SK-N-SH (cell line): ENCODE measurements around the gene PROSER1. TPM values are rescaled to one million over a fixed set of nuclear protein-coding genes. Genes with fewer than 3 reads are reported as not detected.

Experiments
- CTCF ChIA-PET: fragments of 300-600, 350-600 bp; formaldehyde crosslinking; extraction: SDS; loops from one replicate; lab custom pipeline; 2021; lab: Yijun Ruan, JAX
- POLR2A ChIA-PET: fragments of 350-600 bp; sonication (Branson Sonifier 250); formaldehyde crosslinking; extraction: SDS; loops from one replicate; lab custom pipeline; 2020; ENCODE audit warnings: antibody characterized with exemption, inconsistent platforms; lab: Yijun Ruan, JAX
- DNase-seq: peaks from one replicate; pipeline ENCODE4 v3.0.0; 2012
- H2AFZ ChIP-seq: fragments of 200-600 bp; sonication (generic); 2 replicates; pipeline ENCODE4 v1.8.1; 2016; ENCODE audit warnings: antibody characterized with exemption, mild to moderate bottlenecking, low read depth
- H3F3A ChIP-seq: fragments of 200-600 bp; sonication (generic); replicated peaks from 2 replicates; pipeline ENCODE3; 2016; ENCODE audit warnings: antibody characterized with exemption, mild to moderate bottlenecking; ENCODE audit not compliant: insufficient read depth
- H3K27ac ChIP-seq, 2 experiments: fragments of 200-500 bp in 1 of 2; fragments of 200-600 bp in 1 of 2; sonication (Bioruptor generic) in 1 of 2; sonication (generic), shearing (Covaris generic) in 1 of 2; 2 replicates each; pipeline versions ENCODE4 v1.5.1 to v1.6.1; 2014 to 2016; ENCODE audit warnings: low read depth in 2 of 2, inconsistent platforms in 1 of 2, low read length in 1 of 2, mild to moderate bottlenecking in 1 of 2, mixed read lengths in 1 of 2
- H3K27me3 ChIP-seq: fragments of 200-600 bp; sonication (generic), shearing (Covaris generic); 2 replicates; pipeline ENCODE4 v1.6.1; 2016; ENCODE audit warnings: mixed run types; ENCODE audit not compliant: insufficient read depth
- H3K36me3 ChIP-seq, 2 experiments: fragments of 200-500 bp in 1 of 2; fragments of 200-600 bp in 1 of 2; sonication (Bioruptor generic) in 1 of 2; sonication (generic) in 1 of 2; replicated peaks in 1 of 2; 2 replicates each; pipeline versions ENCODE3 to v1.5.1; 2014 to 2016; ENCODE audit warnings: low read length in 1 of 2, mild to moderate bottlenecking in 1 of 2; ENCODE audit not compliant: insufficient read depth in 2 of 2, control insufficient read depth in 1 of 2
- H3K4me1 ChIP-seq, 2 experiments: fragments of 200-500 bp in 1 of 2; fragments of 200-600 bp in 1 of 2; sonication (Bioruptor generic) in 1 of 2; sonication (generic), shearing (Covaris generic) in 1 of 2; 2 replicates each; pipeline versions ENCODE4 v1.5.1 to v1.6.1; 2014 to 2016; ENCODE audit warnings: low read depth in 1 of 2, low read length in 1 of 2, mixed run types in 1 of 2; ENCODE audit not compliant: insufficient read depth in 2 of 2, control insufficient read depth in 1 of 2
- H3K4me2 ChIP-seq: fragments of 200-600 bp; sonication (generic), shearing (Covaris generic); 2 replicates; pipeline ENCODE4 v1.6.1; 2017; ENCODE audit warnings: mixed run types
- H3K4me3 ChIP-seq, 2 experiments: fragments of 200-500 bp in 1 of 2; fragments of 200-600 bp in 1 of 2; sonication (Bioruptor generic) in 1 of 2; sonication (generic), shearing (Covaris generic) in 1 of 2; 2 replicates each; pipeline versions ENCODE4 v1.5.1 to v1.8.1; 2014 to 2016; ENCODE audit warnings: low read depth in 2 of 2, inconsistent platforms in 1 of 2, low read length in 1 of 2, mild to moderate bottlenecking in 1 of 2, mixed read lengths in 1 of 2, moderate library complexity in 1 of 2
- H3K79me2 ChIP-seq: fragments of 200-600 bp; sonication (generic); 2 replicates; pipeline ENCODE4 v1.8.1; 2017; ENCODE audit warnings: mild to moderate bottlenecking; ENCODE audit not compliant: insufficient read depth
- H3K9ac ChIP-seq: fragments of 200-600 bp; sonication (generic); 2 replicates; pipeline ENCODE4 v1.6.1; 2017; ENCODE audit warnings: mixed run types
- H3K9me2 ChIP-seq: fragments of 200-600 bp; sonication (generic); 2 replicates; pipeline ENCODE4 v1.6.1; 2017; ENCODE audit warnings: mixed run types
- H3K9me3 ChIP-seq: fragments of 200-600 bp; sonication (generic); 2 replicates; pipeline ENCODE4 v1.6.1; 2017; ENCODE audit warnings: mixed run types, mild to moderate bottlenecking, moderate library complexity
- H4K20me1 ChIP-seq: fragments of 200-600 bp; sonication (generic); 2 replicates; pipeline ENCODE4 v1.6.1; 2017; ENCODE audit warnings: mild to moderate bottlenecking, mixed run types; ENCODE audit not compliant: insufficient read depth
- CHD2 ChIP-seq: fragments of 150-350 bp; IDR thresholded peaks from 2 replicates; pipeline ENCODE4 v1.6.1; 2018; ENCODE audit warnings: low read length; ENCODE audit not compliant: partially characterized antibody
- CTCF ChIP-seq: fragments of 200-600 bp; sonication (generic); IDR thresholded peaks from 2 replicates; pipeline ENCODE4 v1.6.1; 2017; ENCODE audit warnings: antibody characterized with exemption, mild to moderate bottlenecking, moderate library complexity
- EP300 ChIP-seq, 2 experiments: IDR thresholded peaks; 2 replicates each; pipeline versions ENCODE4 v1.4.0 to v1.6.1; 2012; ENCODE audit warnings: borderline replicate concordance in 1 of 2, low read depth in 1 of 2, low read length in 1 of 2
- JUND ChIP-seq: IDR thresholded peaks from 2 replicates; pipeline ENCODE4 v1.4.0; 2012
- MEF2A ChIP-seq: IDR thresholded peaks from 2 replicates; pipeline ENCODE4 v1.4.0; 2012; ENCODE audit warnings: low read depth, borderline replicate concordance
- MXI1 ChIP-seq: IDR thresholded peaks from 2 replicates; pipeline ENCODE4 v1.6.1; 2012; ENCODE audit warnings: mild to moderate bottlenecking, low read depth, low read length, improper control_type of control experiment
- PBX3 ChIP-seq: IDR thresholded peaks from 2 replicates; pipeline ENCODE4; 2012
- POLR2AphosphoS5 ChIP-seq: IDR thresholded peaks from 2 replicates; pipeline ENCODE4 v1.6.1; 2012; ENCODE audit warnings: low read depth, low read length
- RFX5 ChIP-seq: IDR thresholded peaks from 2 replicates; pipeline ENCODE4 v1.6.1; 2012; ENCODE audit warnings: mild to moderate bottlenecking, improper control_type of control experiment, low read length
- RXRA ChIP-seq: IDR thresholded peaks from 2 replicates; pipeline ENCODE4 v1.4.0; 2012; ENCODE audit warnings: low read depth, mild to moderate bottlenecking, borderline replicate concordance
- SIN3A ChIP-seq: IDR thresholded peaks from 2 replicates; pipeline ENCODE4 v1.6.1; 2012; ENCODE audit warnings: low read depth, mild to moderate bottlenecking, low read length, moderate library complexity, borderline replicate concordance
- SMC3 ChIP-seq: IDR thresholded peaks from 2 replicates; pipeline ENCODE4 v1.6.1; 2012; ENCODE audit warnings: low read depth, low read length, improper control_type of control experiment
- TAF1 ChIP-seq: IDR thresholded peaks from 2 replicates; pipeline ENCODE4 v1.6.1; 2012; ENCODE audit warnings: low read depth, mild to moderate bottlenecking, low read length, moderate library complexity, borderline replicate concordance
- USF1 ChIP-seq: IDR thresholded peaks from 2 replicates; pipeline ENCODE4 v1.4.0; 2012; ENCODE audit warnings: low read depth, borderline replicate concordance
- WGBS: methylation state at CpG from one replicate; pipeline ENCODE4 v1.1.6; 2017; ENCODE audit warnings: low lambda C conversion rate; 5-methylcytosine and 5-hydroxymethylcytosine counted together
- polyA plus RNA-seq, 3 experiments: library from polyadenylated mRNA; depleted of rRNA; stranded (reverse); fragments of >200 nt; gene quantifications; 2 replicates each; pipeline ENCODE4 v1.2.3, GENCODE V29; 2012
- TF ChIP-seq, protein P1 (sequence below): IDR thresholded peaks from 2 replicates; pipeline ENCODE4 v1.6.1; 2012; ENCODE audit warnings: mild to moderate bottlenecking, low read depth, low read length, moderate library complexity

The PROSER1 gene
- polyA plus RNA-seq, 1 of the 3 experiments (the other 2 are of a cell fraction): 14.8 TPM

GRCh38 chr13:38981096-38981495 is 56.8 kb downstream of the PROSER1 start:
- 42% methylated on average over 2 of the region's 2 CpGs for WGBS
- Histone ChIP-seq H3K9me3 (no peaks in the 10 kb centered on the region), H4K20me1 (no peaks in the 10 kb centered on the region), H3K4me2 (no peak overlapping the region), H3K79me2 (no peaks in the 10 kb centered on the region), H3K9ac (no peak overlapping the region), H2AFZ (no peak overlapping the region), H3K36me3 (no peaks in the 10 kb centered on the region), H3K27ac (peak overlapping the region in 1 of 2 experiments; percentile 87; a peak in 2 of 4 replicates), H3F3A (no peaks in the 10 kb centered on the region), H3K27me3 (no peaks in the 10 kb centered on the region), H3K4me1 (peaks cover 0 to 13% of the 10 kb centered on the region in 2 experiments; a peak in 2 of 4 replicates), H3K9me2 (no peaks in the 10 kb centered on the region), H3K4me3 (no peak overlapping the region)
- DNase-seq: no peak
- ChIA-PET CTCF (interaction anchor here (1.4 to 2.7 kb wide), 3 partner anchors 11 to 47 kb away, joined by 6 to 12 read pairs (median 7); no protein-coding TSS in a partner anchor), POLR2A (interaction anchor here (2.5 kb wide), 1 partner anchor 57 kb away, joined by 13 read pairs; the partner anchor contains the start of genes NHLRC3 and PROSER1)
- no peak for TF ChIP-seq RXRA
- no peak for TF ChIP-seq PBX3
- no peak for TF ChIP-seq MXI1
- TF ChIP-seq EP300 (IDR thresholded peaks at IDR 0.05; ENCODE audit: borderline replicate concordance in 1 of 2, low read depth in 1 of 2, low read length in 1 of 2): no peak
- TF ChIP-seq CTCF: no peak
- TF ChIP-seq TAF1: no peak
- TF ChIP-seq CHD2: no peak
- no peak for TF ChIP-seq POLR2AphosphoS5
- no peak for TF ChIP-seq JUND
- TF ChIP-seq, protein P1, sequence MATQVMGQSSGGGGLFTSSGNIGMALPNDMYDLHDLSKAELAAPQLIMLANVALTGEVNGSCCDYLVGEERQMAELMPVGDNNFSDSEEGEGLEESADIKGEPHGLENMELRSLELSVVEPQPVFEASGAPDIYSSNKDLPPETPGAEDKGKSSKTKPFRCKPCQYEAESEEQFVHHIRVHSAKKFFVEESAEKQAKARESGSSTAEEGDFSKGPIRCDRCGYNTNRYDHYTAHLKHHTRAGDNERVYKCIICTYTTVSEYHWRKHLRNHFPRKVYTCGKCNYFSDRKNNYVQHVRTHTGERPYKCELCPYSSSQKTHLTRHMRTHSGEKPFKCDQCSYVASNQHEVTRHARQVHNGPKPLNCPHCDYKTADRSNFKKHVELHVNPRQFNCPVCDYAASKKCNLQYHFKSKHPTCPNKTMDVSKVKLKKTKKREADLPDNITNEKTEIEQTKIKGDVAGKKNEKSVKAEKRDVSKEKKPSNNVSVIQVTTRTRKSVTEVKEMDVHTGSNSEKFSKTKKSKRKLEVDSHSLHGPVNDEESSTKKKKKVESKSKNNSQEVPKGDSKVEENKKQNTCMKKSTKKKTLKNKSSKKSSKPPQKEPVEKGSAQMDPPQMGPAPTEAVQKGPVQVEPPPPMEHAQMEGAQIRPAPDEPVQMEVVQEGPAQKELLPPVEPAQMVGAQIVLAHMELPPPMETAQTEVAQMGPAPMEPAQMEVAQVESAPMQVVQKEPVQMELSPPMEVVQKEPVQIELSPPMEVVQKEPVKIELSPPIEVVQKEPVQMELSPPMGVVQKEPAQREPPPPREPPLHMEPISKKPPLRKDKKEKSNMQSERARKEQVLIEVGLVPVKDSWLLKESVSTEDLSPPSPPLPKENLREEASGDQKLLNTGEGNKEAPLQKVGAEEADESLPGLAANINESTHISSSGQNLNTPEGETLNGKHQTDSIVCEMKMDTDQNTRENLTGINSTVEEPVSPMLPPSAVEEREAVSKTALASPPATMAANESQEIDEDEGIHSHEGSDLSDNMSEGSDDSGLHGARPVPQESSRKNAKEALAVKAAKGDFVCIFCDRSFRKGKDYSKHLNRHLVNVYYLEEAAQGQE: no peak
- no peak for TF ChIP-seq RFX5
- no peak for TF ChIP-seq SIN3A
- no peak for TF ChIP-seq SMC3
- no peak for TF ChIP-seq USF1
- TF ChIP-seq MEF2A: no peak
